ENCODE measurements around the gene SEZ6. TPM values are rescaled to one million over a fixed set of nuclear protein-coding genes. Genes with fewer than 3 reads are reported as not detected.

The SEZ6 gene
- total RNA-seq, 1 experiment from 2014 or later: not detected

- Histone ChIP-seq H2AFZ (ENCODE audit: low read length) (no peak overlapping the region), H3K9me2 (replicated peaks; ENCODE audit: low read length) (no peaks in the 10 kb centered on the region), H3F3A (ENCODE audit: low read length, unreplicated experiment) (no peaks in the 10 kb centered on the region), H3K4me1 (ENCODE audit: insufficient read depth, low read length) (peaks cover 18% of the 10 kb centered on the region), H3K9ac (ENCODE audit: low read length) (peak overlapping the region; percentile 66), H3K4me3 (ENCODE audit: low read length) (no peak overlapping the region), H4K20me1 (ENCODE audit: low read length) (peaks cover 9% of the 10 kb centered on the region; the same call in 1 of the 2 replicates), H3K4me2 (ENCODE audit: low read length) (peak overlapping the region; percentile 45), H3K79me2 (ENCODE audit: low read length) (peaks cover 37% of the 10 kb centered on the region), H3K27ac (ENCODE audit: low read length) (peak overlapping the region; percentile 93), H3K9me3 (ENCODE audit: low read length) (no peaks in the 10 kb centered on the region), H3K27me3 (ENCODE audit: low read length) (no peaks in the 10 kb centered on the region), H3K36me3 (ENCODE audit: low read depth, low read length) (peaks cover 49% of the 10 kb centered on the region)
- ATAC-seq (peak; percentile 93), DNase-seq (peak; percentile 74)
- no TSS peak for BruUV-seq (replicated peaks)
- ChIA-PET CTCF (no interaction called here), POLR2A (ENCODE audit: unreplicated experiment) (no interaction called here)
- intact Hi-C loops (cut with micrococcal nuclease): loop anchor here (1.0 kb wide), 1 partner anchor 20 kb away; no protein-coding TSS in a partner anchor
- TF ChIP-seq EZH2phosphoT487 (IDR thresholded peaks at IDR 0.05; ENCODE audit: borderline replicate concordance, low read length) (no peak), EZH2 (IDR thresholded peaks at IDR 0.05; ENCODE audit: low read length, unreplicated experiment) (no peak), CTCF (conservative IDR thresholded peaks at IDR 0.05; ENCODE audit: low read depth, low read length) (no peak)
These were observed 79.9 kb downstream of the SEZ6 start for GRCh38 chr17:28925912-28926365.

GRCh38 chr17:28920201-28920600, 85.6 kb downstream of the SEZ6 start:
- Histone ChIP-seq H3K27me3 (ENCODE audit: low read length) (no peaks in the 10 kb centered on the region), H3K9me2 (replicated peaks; ENCODE audit: low read length) (no peaks in the 10 kb centered on the region), H3K4me2 (ENCODE audit: low read length) (no peak overlapping the region), H3K4me1 (ENCODE audit: insufficient read depth, low read length) (peaks cover 4% of the 10 kb centered on the region), H3K79me2 (ENCODE audit: low read length) (peaks cover 12% of the 10 kb centered on the region; the same call in 1 of the 2 replicates), H2AFZ (ENCODE audit: low read length) (no peak overlapping the region), H3K9me3 (ENCODE audit: low read length) (no peaks in the 10 kb centered on the region), H3K27ac (ENCODE audit: low read length) (no peak overlapping the region), H3K9ac (ENCODE audit: low read length) (no peak overlapping the region), H3K36me3 (ENCODE audit: low read depth, low read length) (peaks cover 57% of the 10 kb centered on the region), H4K20me1 (ENCODE audit: low read length) (peaks cover 3% of the 10 kb centered on the region; the same call in 1 of the 2 replicates), H3K4me3 (ENCODE audit: low read length) (no peak overlapping the region), H3F3A (ENCODE audit: low read length, unreplicated experiment) (no peaks in the 10 kb centered on the region)
- BruUV-seq (replicated peaks): no TSS peak
- POLR2A ChIA-PET (ENCODE audit: unreplicated experiment): no interaction called here
- ATAC-seq (no peak), DNase-seq (no peak)
- CTCF ChIA-PET: no interaction called here
- intact Hi-C loops (cut with micrococcal nuclease): no loop called here
- TF ChIP-seq EZH2phosphoT487 (IDR thresholded peaks at IDR 0.05; ENCODE audit: borderline replicate concordance, low read length): no peak
- TF ChIP-seq EZH2 (IDR thresholded peaks at IDR 0.05; ENCODE audit: low read length, unreplicated experiment): no peak
- no peak for TF ChIP-seq CTCF (conservative IDR thresholded peaks at IDR 0.05; ENCODE audit: low read depth, low read length)

- ChIA-PET CTCF (interaction anchor here (0.8 kb wide), 1 partner anchor 155 kb away, joined by 4 read pairs; no protein-coding TSS in a partner anchor), POLR2A (ENCODE audit: unreplicated experiment) (no interaction called here)
- no peak for TF ChIP-seq CTCF (conservative IDR thresholded peaks at IDR 0.05; ENCODE audit: low read depth, low read length)
- intact Hi-C loops (cut with micrococcal nuclease): no loop called here
- Histone ChIP-seq H3K4me1 (ENCODE audit: insufficient read depth, low read length) (no peaks in the 10 kb centered on the region), H3F3A (ENCODE audit: low read length, unreplicated experiment) (peaks cover 4% of the 10 kb centered on the region), H3K4me3 (ENCODE audit: low read length) (no peak overlapping the region), H3K27me3 (ENCODE audit: low read length) (no peaks in the 10 kb centered on the region), H3K27ac (ENCODE audit: low read length) (no peak overlapping the region), H3K9me2 (replicated peaks; ENCODE audit: low read length) (no peaks in the 10 kb centered on the region), H3K79me2 (ENCODE audit: low read length) (no peaks in the 10 kb centered on the region), H3K9ac (ENCODE audit: low read length) (no peak overlapping the region), H2AFZ (ENCODE audit: low read length) (no peak overlapping the region), H3K9me3 (ENCODE audit: low read length) (no peaks in the 10 kb centered on the region), H3K4me2 (ENCODE audit: low read length) (no peak overlapping the region), H3K36me3 (ENCODE audit: low read depth, low read length) (peaks cover 56% of the 10 kb centered on the region), H4K20me1 (ENCODE audit: low read length) (no peaks in the 10 kb centered on the region)
- ATAC-seq (no peak), DNase-seq (no peak)
- BruUV-seq (replicated peaks): no TSS peak
These were observed 87.5 kb downstream of the SEZ6 start for GRCh38 chr17:28918295-28918694.
